Measurements from ENCODE around the gene PLA2G4D. TPM values are rescaled to one million over a fixed set of nuclear protein-coding genes. Genes with fewer than 3 reads are reported as not detected.

PLA2G4D gene
- total RNA-seq, 1 donor: not detected

DNA sequence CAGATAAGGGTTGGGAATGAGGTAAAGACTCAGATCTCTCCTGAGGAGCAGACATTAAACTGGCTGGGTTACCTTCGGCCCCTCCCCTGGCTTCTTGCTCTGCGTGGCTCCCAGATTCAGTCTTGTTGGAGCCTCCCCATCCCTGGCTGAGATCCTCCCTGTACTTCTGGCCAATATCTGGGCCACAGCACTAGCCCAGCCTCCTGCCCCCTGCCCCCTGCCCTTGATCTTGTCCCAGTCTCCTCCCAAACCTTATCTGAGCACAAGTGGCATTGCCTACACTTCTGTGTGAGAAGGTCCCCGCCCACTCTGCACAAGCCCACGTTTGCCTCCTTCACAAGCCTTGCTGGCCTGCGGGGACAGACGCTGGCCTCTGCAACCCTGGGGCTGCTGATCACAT, 45.2 kb upstream of the PLA2G4D start:
- TF ChIP-seq, protein P1, sequence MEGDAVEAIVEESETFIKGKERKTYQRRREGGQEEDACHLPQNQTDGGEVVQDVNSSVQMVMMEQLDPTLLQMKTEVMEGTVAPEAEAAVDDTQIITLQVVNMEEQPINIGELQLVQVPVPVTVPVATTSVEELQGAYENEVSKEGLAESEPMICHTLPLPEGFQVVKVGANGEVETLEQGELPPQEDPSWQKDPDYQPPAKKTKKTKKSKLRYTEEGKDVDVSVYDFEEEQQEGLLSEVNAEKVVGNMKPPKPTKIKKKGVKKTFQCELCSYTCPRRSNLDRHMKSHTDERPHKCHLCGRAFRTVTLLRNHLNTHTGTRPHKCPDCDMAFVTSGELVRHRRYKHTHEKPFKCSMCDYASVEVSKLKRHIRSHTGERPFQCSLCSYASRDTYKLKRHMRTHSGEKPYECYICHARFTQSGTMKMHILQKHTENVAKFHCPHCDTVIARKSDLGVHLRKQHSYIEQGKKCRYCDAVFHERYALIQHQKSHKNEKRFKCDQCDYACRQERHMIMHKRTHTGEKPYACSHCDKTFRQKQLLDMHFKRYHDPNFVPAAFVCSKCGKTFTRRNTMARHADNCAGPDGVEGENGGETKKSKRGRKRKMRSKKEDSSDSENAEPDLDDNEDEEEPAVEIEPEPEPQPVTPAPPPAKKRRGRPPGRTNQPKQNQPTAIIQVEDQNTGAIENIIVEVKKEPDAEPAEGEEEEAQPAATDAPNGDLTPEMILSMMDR (IDR thresholded peaks at IDR 0.05; ENCODE audit: insufficient read depth, low read length): no peak
- no peak for DNase-seq (ENCODE audit: low read depth)
- no peak overlapping the region for H3K4me3 ChIP-seq (ENCODE audit: low read depth, low read length)

DNA sequence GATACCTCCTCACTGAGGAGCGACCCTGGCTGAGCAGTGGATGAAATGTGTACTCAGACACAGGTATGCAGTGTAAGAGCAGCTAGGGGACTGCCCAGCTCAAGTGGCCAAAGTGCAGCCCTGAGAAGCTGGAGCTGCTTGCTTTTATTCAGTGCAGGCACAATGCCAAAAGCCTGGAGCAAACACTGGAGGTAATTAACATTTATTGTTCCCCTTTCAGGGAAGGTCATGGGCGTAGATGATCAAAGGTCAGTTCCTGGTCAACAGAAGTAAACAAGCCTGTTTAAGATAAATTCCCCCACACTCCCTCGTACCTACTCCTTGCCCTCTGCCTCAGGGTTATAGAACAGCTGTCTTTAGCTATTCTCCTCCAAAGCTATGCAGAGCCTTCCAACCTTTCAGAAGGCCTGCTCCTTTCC, 44.6 kb upstream of the PLA2G4D start:
- TF ChIP-seq, protein P1 (IDR thresholded peaks at IDR 0.05; ENCODE audit: insufficient read depth, low read length): no peak
- no peak overlapping the region for H3K4me3 ChIP-seq (ENCODE audit: low read depth, low read length)
- no peak for DNase-seq (ENCODE audit: low read depth)

DNA sequence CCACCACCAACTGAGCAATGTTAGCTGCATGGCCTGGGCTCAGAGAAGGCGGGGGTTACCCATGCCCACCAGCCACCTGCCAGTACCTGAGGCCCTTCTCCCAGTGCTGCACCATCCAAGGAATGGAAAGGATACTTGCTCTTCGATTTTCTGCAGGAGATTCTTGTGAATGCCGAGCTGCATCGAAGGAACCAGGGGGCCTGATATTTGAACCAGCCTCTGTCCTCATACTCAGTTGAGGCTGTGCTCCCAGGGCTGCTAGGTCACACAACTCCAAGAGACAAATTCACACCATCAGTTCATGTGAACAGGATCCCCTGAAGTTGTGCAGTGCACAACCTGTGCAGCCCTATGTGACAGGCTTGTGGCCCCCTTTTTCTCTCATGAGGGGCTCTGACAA, 44.0 kb upstream of the PLA2G4D start:
- no peak overlapping the region for H3K4me3 ChIP-seq (ENCODE audit: low read depth, low read length)
- no peak for DNase-seq (ENCODE audit: low read depth)
- TF ChIP-seq, protein P1 (IDR thresholded peaks at IDR 0.05; ENCODE audit: insufficient read depth, low read length): no peak

DNA sequence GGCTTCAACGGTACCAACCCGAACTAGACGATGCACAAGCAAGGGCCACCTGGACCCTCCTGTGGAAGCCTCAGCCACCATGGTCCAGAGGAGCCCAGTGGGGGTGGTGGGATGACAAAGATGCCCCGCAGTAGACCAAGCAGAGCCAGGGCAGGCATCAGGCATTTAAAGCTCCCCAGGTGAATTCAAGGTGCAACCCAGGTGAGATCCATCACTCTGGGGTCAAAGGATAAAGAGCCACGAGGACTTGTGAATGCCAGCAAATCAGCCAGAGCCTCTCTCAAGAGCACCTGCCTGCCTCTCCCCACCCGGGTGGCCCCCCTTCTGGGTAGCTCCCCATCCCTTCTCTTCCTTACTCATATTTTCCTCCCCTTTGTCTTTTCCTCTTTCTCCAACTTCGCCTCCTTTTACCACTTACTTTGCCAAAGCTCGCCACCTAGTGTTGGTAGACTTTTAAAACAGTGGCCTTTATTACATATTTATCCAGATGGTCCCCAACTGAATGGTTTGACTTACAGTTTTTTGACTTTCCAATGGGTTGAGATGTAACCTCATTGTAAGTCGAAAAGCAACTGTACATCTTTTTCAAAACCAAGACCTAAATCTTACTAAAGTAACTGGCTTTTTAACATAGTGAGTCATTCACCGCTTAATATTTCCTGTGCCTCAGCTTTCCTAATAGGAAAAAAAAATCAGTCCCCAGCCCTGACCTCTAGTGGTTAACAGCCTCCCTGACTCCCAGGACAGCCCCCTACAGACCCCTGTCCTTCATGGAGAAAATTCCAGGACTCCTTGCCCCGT, 43.3 kb upstream of the PLA2G4D start:
- TF ChIP-seq, protein P1 (IDR thresholded peaks at IDR 0.05; ENCODE audit: insufficient read depth, low read length): peak; percentile 73
- H3K4me3 ChIP-seq (ENCODE audit: low read depth, low read length): no peak overlapping the region
- DNase-seq (ENCODE audit: low read depth): peak; percentile 67

DNA sequence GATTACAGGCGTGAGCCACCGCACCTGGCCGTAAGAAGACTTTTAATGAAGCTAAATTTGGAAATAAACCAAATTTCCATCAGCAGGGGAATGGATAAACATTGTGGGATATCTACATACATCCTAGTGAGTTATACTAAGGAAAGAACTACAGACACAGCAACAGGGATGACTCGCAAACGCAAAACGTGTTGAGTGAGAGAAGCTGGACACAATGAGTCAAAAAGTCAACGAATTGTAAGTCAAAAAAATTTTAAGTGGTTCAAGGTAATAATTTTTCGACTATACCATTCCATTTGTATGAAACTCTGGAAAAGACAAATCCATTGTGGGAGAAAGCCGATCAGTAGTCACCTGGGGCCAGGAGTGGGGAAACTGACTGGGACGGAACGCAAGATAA, 42.2 kb upstream of the PLA2G4D start:
- H3K4me3 ChIP-seq (ENCODE audit: low read depth, low read length): no peak overlapping the region
- TF ChIP-seq, protein P1 (IDR thresholded peaks at IDR 0.05; ENCODE audit: insufficient read depth, low read length): no peak
- DNase-seq (ENCODE audit: low read depth): no peak

DNA sequence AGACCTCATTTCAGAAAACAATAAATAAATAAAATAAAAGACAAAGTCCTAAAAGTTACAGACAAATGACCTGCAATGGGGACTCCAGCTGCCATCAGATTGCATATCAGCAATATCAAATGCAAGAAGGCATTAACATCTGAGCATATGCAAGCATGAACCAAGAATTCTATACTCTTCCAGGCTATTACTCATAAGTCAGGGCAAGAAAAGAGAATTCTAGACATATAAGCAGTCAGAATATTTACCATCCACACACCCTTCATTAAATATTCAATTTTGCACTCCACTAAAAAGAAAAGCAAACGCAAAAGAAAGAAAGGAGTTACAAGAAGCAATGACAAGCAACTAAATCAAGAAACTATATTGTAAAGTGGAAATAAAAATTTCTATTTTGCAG, 41.0 kb upstream of the PLA2G4D start:
- TF ChIP-seq, protein P1 (IDR thresholded peaks at IDR 0.05; ENCODE audit: insufficient read depth, low read length): no peak
- DNase-seq (ENCODE audit: low read depth): no peak
- no peak overlapping the region for H3K4me3 ChIP-seq (ENCODE audit: low read depth, low read length)
